Activated CD4-positive, alpha-beta T cell treated with anti-CD3 and anti-CD28 coated beads, Interleukin-2, amount 10 ng/mL, durations not matched to agents 7 days and 5 days (primary cell): ENCODE results near the gene NOPCHAP1. TPM values are rescaled to one million over a fixed set of nuclear protein-coding genes. Genes with fewer than 3 reads are reported as not detected.

ENCODE experiments used
- CTCF ChIA-PET: fragments of 350-600 bp; sonication (Branson Sonifier 250); formaldehyde crosslinking; loops from one replicate; lab custom pipeline; 2021; ENCODE audit warnings: antibody characterized with exemption; lab: Charles Lee
- POLR2A ChIA-PET: fragments of 350-600 bp; sonication (Branson Sonifier 250); formaldehyde crosslinking; loops from one replicate; lab custom pipeline; 2021; ENCODE audit warnings: antibody characterized with exemption; lab: Charles Lee
- DNase-seq: peaks from one replicate; pipeline ENCODE4 v3.0.0-alpha.2; 2020
- H3K27ac Mint-ChIP-seq: one replicate; pipeline ENCODE4 v1.8.0; 2021; ENCODE audit warnings: mild to moderate bottlenecking, moderate library complexity, mixed read lengths
- H3K27me3 Mint-ChIP-seq: one replicate; pipeline ENCODE4 v1.8.0; 2021; ENCODE audit warnings: mixed read lengths
- H3K36me3 Mint-ChIP-seq: one replicate; pipeline ENCODE4 v1.8.0; 2021; ENCODE audit warnings: low read depth, mixed read lengths
- H3K4me1 Mint-ChIP-seq: one replicate; pipeline ENCODE4 v1.8.0; 2021; ENCODE audit warnings: mixed read lengths
- H3K4me3 Mint-ChIP-seq: one replicate; pipeline ENCODE4 v1.8.0; 2021; ENCODE audit warnings: mild to moderate bottlenecking, moderate library complexity, mixed read lengths
- H3K9me3 Mint-ChIP-seq: one replicate; pipeline ENCODE4 v1.8.0; 2021; ENCODE audit warnings: mixed read lengths
- total RNA-seq, 2 experiments: library from RNA; stranded (reverse); gene quantifications; one replicate each; pipeline ENCODE4 v1.2.3, GENCODE V29; 2021

The NOPCHAP1 gene
- total RNA-seq, 2 experiments from 2014 or later, result 12.7 to 14.6 TPM

- H3K4me3 Mint-ChIP-seq, result no peak overlapping the region
- POLR2A ChIA-PET, result no interaction called here
- CTCF ChIA-PET, result interaction anchor here (0.7 kb wide), 1 partner anchor 13 kb away, joined by 3 read pairs; no protein-coding TSS in a partner anchor
- H3K27ac Mint-ChIP-seq, result no peak overlapping the region
- H3K27me3 Mint-ChIP-seq, result no peaks in the 10 kb centered on the region
- peaks cover 86% of the 10 kb centered on the region for H3K36me3 Mint-ChIP-seq
- no peak for DNase-seq
- peaks cover 26% of the 10 kb centered on the region for H3K9me3 Mint-ChIP-seq
- H3K4me1 Mint-ChIP-seq, result no peaks in the 10 kb centered on the region
Observed at GRCh38 chr12:105001476-105001875, 15.4 kb downstream of the NOPCHAP1 start.

GRCh38 chr12:105013892-105014291, 27.8 kb downstream of the NOPCHAP1 start:
- ChIA-PET POLR2A (no interaction called here), CTCF (interaction anchor here (1.0 to 1.2 kb wide), 2 partner anchors 10 to 13 kb away, joined by 3 read pairs; no protein-coding TSS in a partner anchor)
- H3K9me3 Mint-ChIP-seq, result peaks cover 17% of the 10 kb centered on the region
- H3K27me3 Mint-ChIP-seq, result no peaks in the 10 kb centered on the region
- peaks cover 59% of the 10 kb centered on the region for H3K36me3 Mint-ChIP-seq
- DNase-seq, result no peak
- H3K4me3 Mint-ChIP-seq, result no peak overlapping the region
- no peak overlapping the region for H3K27ac Mint-ChIP-seq
- no peaks in the 10 kb centered on the region for H3K4me1 Mint-ChIP-seq

GRCh38 chr12:105014603-105015002, 28.5 kb downstream of the NOPCHAP1 start:
- ChIA-PET POLR2A (no interaction called here), CTCF (interaction anchor here (1.0 to 1.2 kb wide), 3 partner anchors 9 to 14 kb away, joined by 3 read pairs; no protein-coding TSS in a partner anchor)
- Mint-ChIP-seq H3K27me3 (no peaks in the 10 kb centered on the region), H3K4me3 (no peak overlapping the region), H3K27ac (no peak overlapping the region), H3K9me3 (peaks cover 14% of the 10 kb centered on the region), H3K36me3 (peaks cover 52% of the 10 kb centered on the region), H3K4me1 (no peaks in the 10 kb centered on the region)
- no peak for DNase-seq

DNA sequence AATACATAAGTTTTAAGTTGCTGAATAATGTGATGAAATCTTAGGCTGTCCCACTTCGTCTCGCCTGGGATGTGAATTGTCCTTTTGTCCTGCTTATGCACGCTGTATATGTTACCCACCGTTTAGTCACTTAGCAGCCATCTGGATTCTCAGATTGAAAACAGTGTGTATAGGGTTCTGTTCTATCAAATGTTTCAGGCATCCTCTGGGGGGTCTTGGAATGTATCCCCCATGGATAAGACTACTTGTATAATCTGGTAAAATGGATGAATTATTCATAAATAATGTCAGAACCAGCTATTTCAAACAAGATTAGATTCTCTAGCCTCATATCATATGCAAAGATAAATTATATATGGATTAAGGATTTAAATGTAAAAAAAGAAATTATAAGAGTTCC, 29.4 kb downstream of the NOPCHAP1 start:
- DNase-seq, result no peak
- Mint-ChIP-seq H3K4me1 (no peaks in the 10 kb centered on the region), H3K4me3 (no peak overlapping the region), H3K9me3 (peaks cover 14% of the 10 kb centered on the region), H3K27me3 (no peaks in the 10 kb centered on the region), H3K36me3 (peaks cover 42% of the 10 kb centered on the region), H3K27ac (no peak overlapping the region)
- ChIA-PET CTCF (no interaction called here), POLR2A (no interaction called here)

DNA sequence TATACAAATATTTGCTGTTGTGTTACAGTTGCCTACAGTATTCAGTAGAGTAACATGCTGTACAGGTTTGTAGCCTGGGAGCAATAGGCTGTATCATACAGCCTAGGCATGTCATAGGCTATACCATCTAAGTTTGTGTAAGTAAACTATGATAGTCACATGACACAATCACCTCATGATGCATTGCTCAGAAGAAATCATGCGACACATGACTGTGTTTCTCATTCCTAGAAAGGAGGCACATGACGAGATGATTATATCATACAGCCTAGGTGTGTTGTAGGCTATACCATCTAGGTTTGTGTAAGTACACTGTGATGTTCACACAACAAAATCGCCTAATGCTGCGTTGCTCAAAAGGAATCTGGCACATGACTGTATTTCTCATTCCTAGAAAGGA, 31.9 kb downstream of the NOPCHAP1 start:
- peaks cover 3% of the 10 kb centered on the region for H3K9me3 Mint-ChIP-seq
- H3K36me3 Mint-ChIP-seq, result peaks cover 17% of the 10 kb centered on the region
- no peak overlapping the region for H3K27ac Mint-ChIP-seq
- CTCF ChIA-PET, result no interaction called here
- no peaks in the 10 kb centered on the region for H3K4me1 Mint-ChIP-seq
- H3K27me3 Mint-ChIP-seq, result no peaks in the 10 kb centered on the region
- DNase-seq, result no peak
- POLR2A ChIA-PET, result no interaction called here
- H3K4me3 Mint-ChIP-seq, result no peak overlapping the region

DNA sequence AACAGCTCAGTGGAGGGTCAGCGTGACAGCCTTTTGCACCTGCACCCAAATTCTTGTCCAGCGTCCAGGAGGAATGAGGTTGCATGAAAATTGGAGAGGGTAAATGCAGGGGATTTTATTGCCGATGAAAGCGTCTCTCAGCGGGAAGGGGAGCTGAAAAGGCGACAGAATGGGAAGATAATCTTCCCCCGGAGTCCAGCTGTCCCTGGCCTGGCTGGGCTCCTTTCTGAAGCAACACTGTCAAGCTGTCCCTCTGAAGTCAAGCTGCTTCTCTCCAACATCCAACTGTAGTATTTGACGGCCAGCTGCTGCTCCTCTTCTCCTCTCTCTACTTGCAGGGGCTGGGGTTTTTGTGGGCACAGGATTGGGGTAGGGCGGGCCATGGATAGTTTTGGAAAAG, 32.7 kb downstream of the NOPCHAP1 start:
- Mint-ChIP-seq H3K9me3 (peaks cover 3% of the 10 kb centered on the region), H3K4me1 (no peaks in the 10 kb centered on the region), H3K27ac (no peak overlapping the region), H3K27me3 (no peaks in the 10 kb centered on the region), H3K36me3 (peaks cover 10% of the 10 kb centered on the region), H3K4me3 (no peak overlapping the region)
- CTCF ChIA-PET, result interaction anchor here (1.4 kb wide), 1 partner anchor 10 kb away, joined by 3 read pairs; no protein-coding TSS in a partner anchor
- no peak for DNase-seq
- POLR2A ChIA-PET, result no interaction called here

DNA sequence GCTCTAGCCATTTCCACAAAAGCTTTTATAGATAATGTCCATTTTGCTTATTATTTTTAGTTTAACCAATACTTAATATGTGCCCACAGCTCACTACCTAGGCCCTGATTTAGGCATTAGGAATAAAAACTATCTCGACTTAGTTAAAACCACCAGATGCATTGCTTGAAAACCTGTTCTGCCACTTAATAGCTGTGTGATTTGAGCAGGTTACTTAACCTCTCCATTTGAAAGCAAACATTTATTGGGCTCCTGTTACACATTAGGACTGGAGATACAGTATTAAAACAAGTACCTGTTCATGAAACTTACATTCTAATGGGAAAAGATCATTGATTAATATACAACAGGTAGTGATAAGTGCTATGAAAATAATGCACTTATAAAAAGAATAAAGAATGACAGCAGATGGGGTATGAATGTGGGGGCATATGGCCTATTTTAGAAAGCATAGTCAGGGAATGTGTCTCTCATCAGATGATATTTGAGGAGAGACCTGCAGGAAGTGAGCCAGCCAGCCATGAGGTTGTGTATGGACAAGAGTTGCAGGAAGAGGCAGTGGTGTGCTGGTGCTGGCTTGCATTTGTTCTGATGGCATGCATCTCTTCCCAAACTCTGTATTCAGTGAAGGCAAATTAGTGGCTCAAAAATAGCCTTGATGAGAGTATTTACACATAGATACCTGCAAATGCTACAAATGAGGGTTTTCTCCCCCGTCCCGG, 34.3 kb downstream of the NOPCHAP1 start:
- Mint-ChIP-seq H3K4me3 (no peak overlapping the region), H3K36me3 (peaks cover 5% of the 10 kb centered on the region), H3K9me3 (peaks cover 3% of the 10 kb centered on the region), H3K4me1 (no peaks in the 10 kb centered on the region), H3K27ac (no peak overlapping the region), H3K27me3 (no peaks in the 10 kb centered on the region)
- CTCF ChIA-PET, result no interaction called here
- no peak for DNase-seq
- POLR2A ChIA-PET, result no interaction called here

- no peak overlapping the region for H3K27ac Mint-ChIP-seq
- no peaks in the 10 kb centered on the region for H3K27me3 Mint-ChIP-seq
- H3K36me3 Mint-ChIP-seq, result no peaks in the 10 kb centered on the region
- no peaks in the 10 kb centered on the region for H3K9me3 Mint-ChIP-seq
- H3K4me1 Mint-ChIP-seq, result no peaks in the 10 kb centered on the region
- no peak overlapping the region for H3K4me3 Mint-ChIP-seq
- DNase-seq, result no peak
- POLR2A ChIA-PET, result no interaction called here
- CTCF ChIA-PET, result no interaction called here
Observed at GRCh38 chr12:105024928-105025327, 38.8 kb downstream of the NOPCHAP1 start.

GRCh38 chr12:105025890-105026289, 39.8 kb downstream of the NOPCHAP1 start:
- Mint-ChIP-seq H3K4me1 (peaks cover 2% of the 10 kb centered on the region), H3K27ac (no peak overlapping the region), H3K9me3 (no peaks in the 10 kb centered on the region), H3K36me3 (no peaks in the 10 kb centered on the region), H3K27me3 (no peaks in the 10 kb centered on the region), H3K4me3 (no peak overlapping the region)
- DNase-seq, result no peak
- ChIA-PET POLR2A (no interaction called here), CTCF (no interaction called here)

DNA sequence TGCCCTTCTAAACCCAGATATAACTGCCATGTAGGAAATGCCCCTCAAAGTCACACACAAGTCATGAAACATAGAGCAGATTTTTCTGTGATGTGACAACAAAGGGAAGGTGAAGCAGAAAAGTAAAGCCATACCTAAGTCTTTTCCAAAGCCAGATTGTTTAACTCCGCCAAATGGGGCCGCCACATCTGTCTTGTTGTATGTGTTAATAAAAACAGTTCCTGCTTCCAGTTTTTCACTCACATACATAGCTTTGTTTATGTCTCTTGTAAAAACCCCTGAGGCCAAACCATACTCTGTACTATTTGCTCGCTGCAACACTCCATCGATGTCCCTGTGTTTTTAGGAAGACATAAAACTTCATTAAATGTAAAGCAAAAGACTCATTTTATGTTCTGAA, 40.3 kb downstream of the NOPCHAP1 start:
- ChIA-PET POLR2A (no interaction called here), CTCF (no interaction called here)
- Mint-ChIP-seq H3K4me1 (peaks cover 7% of the 10 kb centered on the region), H3K27me3 (no peaks in the 10 kb centered on the region), H3K27ac (no peak overlapping the region), H3K9me3 (no peaks in the 10 kb centered on the region), H3K36me3 (peaks cover 2% of the 10 kb centered on the region), H3K4me3 (no peak overlapping the region)
- no peak for DNase-seq

GRCh38 chr12:105030820-105031807, 45.0 kb downstream of the NOPCHAP1 start:
- Mint-ChIP-seq H3K27ac (peak overlapping the region; percentile 70), H3K27me3 (no peaks in the 10 kb centered on the region), H3K4me3 (no peak overlapping the region), H3K36me3 (peaks cover 2% of the 10 kb centered on the region), H3K9me3 (peaks cover 2% of the 10 kb centered on the region), H3K4me1 (peaks cover 22% of the 10 kb centered on the region)
- CTCF ChIA-PET, result no interaction called here
- POLR2A ChIA-PET, result no interaction called here
- no peak for DNase-seq

DNA sequence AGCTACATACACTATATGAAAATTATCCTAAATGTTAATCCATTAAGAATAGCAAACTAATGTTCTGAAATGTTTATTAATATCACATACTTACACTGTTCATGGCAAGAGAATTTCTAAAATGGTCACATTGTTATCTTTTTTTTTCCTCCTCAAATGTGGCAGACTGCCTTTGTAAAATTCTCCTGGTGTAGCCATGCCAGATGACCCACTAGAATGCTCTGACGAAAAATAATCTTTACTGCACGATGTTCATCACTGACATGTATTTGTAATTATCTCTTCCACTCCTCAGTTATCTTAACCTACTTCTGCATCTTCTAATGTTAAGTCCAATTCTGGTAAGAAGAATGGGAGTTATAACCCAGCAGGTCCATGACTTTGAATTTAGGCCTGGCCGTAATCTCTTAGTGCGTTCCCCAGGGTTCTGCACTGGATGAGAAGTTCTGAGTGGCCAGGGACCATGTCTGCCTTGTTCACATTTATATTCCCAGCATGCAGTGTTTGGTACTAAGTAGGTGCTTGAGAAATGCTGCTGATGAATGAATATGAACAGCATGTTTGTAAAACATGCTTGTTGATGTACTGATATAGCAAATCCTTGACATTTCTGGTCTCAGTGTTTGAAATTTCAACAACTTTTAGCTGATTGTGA, 46.7 kb downstream of the NOPCHAP1 start:
- H3K36me3 Mint-ChIP-seq, result peaks cover 2% of the 10 kb centered on the region
- no peaks in the 10 kb centered on the region for H3K27me3 Mint-ChIP-seq
- H3K9me3 Mint-ChIP-seq, result peaks cover 2% of the 10 kb centered on the region
- H3K4me1 Mint-ChIP-seq, result peaks cover 36% of the 10 kb centered on the region
- H3K4me3 Mint-ChIP-seq, result no peak overlapping the region
- ChIA-PET POLR2A (no interaction called here), CTCF (interaction anchor here (0.6 to 1.8 kb wide), 2 partner anchors 651 to 692 kb away, joined by 3 to 4 read pairs; no protein-coding TSS in a partner anchor)
- H3K27ac Mint-ChIP-seq, result no peak overlapping the region
- no peak for DNase-seq
